Femur (tissue), 1 donor: ENCODE data around the gene PHYH.
"Not testable (repeated sequence)": the region's sequence is repeated elsewhere in the genome, so short reads cannot be mapped to it uniquely, and the experiment has no call there.

ENCODE experiments used
- DNase-seq: peaks from one replicate; pipeline ENCODE4 v3.0.0-alpha.2; 2017

Gene PHYH

GRCh38 chr10:13319166-13319565, 19.3 kb upstream of the PHYH start:
- DNase-seq = no peak

GRCh38 chr10:13317474-13317873, 17.6 kb upstream of the PHYH start:
- no peak for DNase-seq

GRCh38 chr10:13316635-13317311, 16.9 kb upstream of the PHYH start:
- no peak for DNase-seq

GRCh38 chr10:13315361-13315760, 15.5 kb upstream of the PHYH start:
- DNase-seq = no peak

- DNase-seq = peak; percentile 44
Measured at GRCh38 chr10:13311177-13311575, 11.3 kb upstream of the PHYH start.

- DNase-seq = no peak
Measured at GRCh38 chr10:13310518-13311176, 10.8 kb upstream of the PHYH start.

- no peak for DNase-seq
Measured at GRCh38 chr10:13309792-13310191, 9.9 kb upstream of the PHYH start.

GRCh38 chr10:13308096-13308495, 8.2 kb upstream of the PHYH start:
- no peak for DNase-seq

GRCh38 chr10:13306103-13306502, 6.2 kb upstream of the PHYH start:
- DNase-seq = no peak

GRCh38 chr10:13302821-13303555, 3.1 kb upstream of the PHYH start:
- no peak for DNase-seq

GRCh38 chr10:13298748-13299436, 972 bp downstream of the PHYH start:
- no peak for DNase-seq

GRCh38 chr10:13296476-13296875, 3.4 kb downstream of the PHYH start:
- DNase-seq = no peak

GRCh38 chr10:13294784-13295183, 5.1 kb downstream of the PHYH start:
- no peak for DNase-seq

GRCh38 chr10:13291821-13292773, 7.8 kb downstream of the PHYH start:
- DNase-seq = no peak

GRCh38 chr10:13291061-13291460, 8.8 kb downstream of the PHYH start:
- no peak for DNase-seq

GRCh38 chr10:13284050-13284449, 15.8 kb downstream of the PHYH start:
- no peak for DNase-seq

- not testable (repeated sequence) for DNase-seq
Measured at GRCh38 chr10:13282348-13282747, 17.5 kb downstream of the PHYH start.

- DNase-seq = peak; percentile 32
Measured at GRCh38 chr10:13276749-13277365, 23.0 kb downstream of the PHYH start.

- not testable (repeated sequence) for DNase-seq
Measured at GRCh38 chr10:13276146-13276545, 23.7 kb downstream of the PHYH start.

- peak; percentile 86 for DNase-seq
Measured at GRCh38 chr10:13272164-13272571, 27.7 kb downstream of the PHYH start.

- DNase-seq = peak; percentile 21
Measured at GRCh38 chr10:13271552-13272163, 28.2 kb downstream of the PHYH start.
